GM19452 (cell line): ENCODE data around the gene OR10H4.
"Not testable (repeated sequence)": the region's sequence is repeated elsewhere in the genome, so short reads cannot be mapped to it uniquely, and the experiment has no call there.

ENCODE experiments used
- ATAC-seq: cut with Tn5 transposase; IDR thresholded peaks from one replicate; pipeline ENCODE4 v1.9.1; 2021; ENCODE audit not compliant: unreplicated experiment

OR10H4 gene

DNA sequence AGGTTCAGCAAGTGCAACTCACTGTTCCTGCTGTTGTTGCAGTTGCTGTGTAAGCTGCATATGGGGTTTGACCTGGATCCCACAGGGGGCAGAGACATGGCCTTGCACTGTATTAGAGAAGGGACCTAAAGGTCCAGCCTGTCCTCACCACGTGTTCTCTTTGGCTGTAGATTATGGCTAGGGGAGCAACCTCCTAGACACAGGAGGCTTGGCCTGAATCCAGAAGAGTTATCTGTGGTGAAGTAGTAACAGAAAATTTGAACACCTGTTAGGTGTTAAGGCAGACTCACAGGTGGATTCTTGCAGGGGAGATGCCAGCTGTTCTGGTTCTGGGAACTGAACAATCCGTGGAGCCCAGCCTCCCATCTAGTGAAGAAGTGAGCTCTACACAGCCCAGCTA, 11.0 kb upstream of the OR10H4 start:
- no peak for ATAC-seq

DNA sequence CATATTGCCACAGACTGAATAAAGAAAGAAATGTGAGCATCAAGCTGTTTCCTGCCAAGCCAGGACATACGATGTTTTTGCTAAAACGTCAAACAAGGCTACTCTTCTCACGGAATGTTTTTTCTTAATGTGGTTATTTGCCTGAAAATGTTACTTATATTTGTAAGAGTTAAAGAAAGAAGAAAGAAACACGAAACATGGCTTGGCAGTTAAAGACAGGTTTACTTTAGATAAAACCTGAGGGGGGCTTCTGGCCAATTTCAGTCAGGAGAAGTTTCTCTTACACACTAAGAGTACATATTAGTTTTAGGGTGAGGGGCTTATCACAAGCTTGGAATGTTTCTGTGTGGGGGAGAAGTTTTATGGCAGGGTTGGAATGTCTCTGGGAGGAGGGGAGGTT, 4.4 kb upstream of the OR10H4 start:
- no peak for ATAC-seq

DNA sequence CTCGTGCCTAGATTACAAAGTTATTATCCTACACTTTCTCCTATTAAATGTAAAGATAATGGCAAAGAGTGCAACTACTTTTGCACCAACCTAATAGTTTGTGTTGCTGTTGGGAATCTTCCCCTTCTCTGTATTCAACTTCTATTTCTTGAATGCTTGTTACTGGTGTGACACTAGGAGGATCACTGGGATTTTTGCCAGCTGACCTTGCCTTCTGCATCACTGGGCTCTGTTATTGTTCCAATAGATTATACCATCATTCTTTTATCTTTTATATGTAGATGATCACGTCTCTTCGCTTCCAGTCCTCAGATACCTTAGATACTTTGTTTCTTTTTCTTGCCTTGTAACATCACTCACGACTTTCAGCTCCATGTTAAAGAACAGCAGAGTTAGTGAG, 3.5 kb upstream of the OR10H4 start:
- no peak for ATAC-seq

DNA sequence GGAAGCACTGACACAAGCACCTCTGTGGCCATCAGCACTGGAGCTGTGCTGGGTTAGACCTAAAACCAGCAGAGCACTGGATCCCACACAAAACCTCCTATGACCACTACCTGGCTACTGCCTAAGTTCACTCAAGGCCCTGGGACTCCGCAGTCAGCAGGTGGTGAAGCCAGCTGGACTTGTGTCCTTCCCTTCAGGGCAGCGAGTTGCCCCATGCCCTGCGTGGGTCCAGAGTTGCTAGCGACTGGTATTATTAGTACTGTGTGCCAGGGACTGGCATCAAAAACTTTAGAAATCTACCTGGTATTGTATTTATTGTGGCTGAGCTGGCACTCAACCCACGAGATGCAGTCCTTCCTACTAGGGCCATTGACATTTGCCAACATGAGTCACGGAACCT, 6.0 kb downstream of the OR10H4 start:
- ATAC-seq, result no peak

DNA sequence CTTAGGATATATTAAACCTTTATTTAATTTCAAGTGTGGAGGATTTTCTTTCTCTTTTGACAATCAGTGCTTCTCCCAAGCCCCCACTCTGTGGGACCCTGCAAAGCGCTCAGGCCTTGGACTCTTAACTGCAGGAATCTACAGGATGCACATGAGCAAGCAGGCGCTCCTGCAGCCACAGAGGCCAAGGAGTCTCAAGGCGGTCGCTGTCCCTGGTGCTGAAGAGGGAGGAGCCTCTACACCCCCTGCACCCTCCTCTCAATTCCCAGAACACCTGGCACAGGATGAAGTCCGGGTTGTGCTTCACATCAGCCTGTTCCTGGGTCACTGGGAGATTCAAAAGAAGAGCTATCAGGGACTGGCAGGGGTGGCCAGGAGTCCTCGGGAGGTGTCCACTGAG, 13.5 kb downstream of the OR10H4 start:
- no peak for ATAC-seq

GRCh38 chr19:15964231-15964630, 15.4 kb downstream of the OR10H4 start:
- no peak for ATAC-seq

DNA sequence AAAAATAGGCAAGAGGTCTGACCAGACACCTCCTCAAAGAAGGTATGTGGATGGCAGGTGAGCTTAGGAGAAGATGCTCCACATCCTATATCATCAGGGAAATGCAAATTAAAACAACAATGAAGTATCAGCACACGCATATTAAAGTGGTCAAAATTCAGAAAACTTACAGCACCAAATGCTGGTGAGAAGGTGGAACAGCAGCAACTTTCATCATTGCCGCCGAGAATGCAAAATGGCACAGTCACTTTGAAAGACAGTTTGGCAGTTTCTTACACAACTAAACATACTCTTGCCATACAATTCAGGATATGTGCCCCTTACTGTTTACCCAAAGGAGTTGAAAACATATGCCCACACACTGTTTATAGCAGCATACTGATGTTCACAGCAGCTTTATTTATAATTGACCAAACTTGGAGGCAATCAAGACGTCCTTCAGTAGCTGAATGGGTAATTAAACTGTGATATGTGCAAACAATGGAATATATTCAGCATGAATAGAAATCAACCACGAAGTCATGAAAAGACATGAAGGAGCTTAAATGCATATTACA, 22.5 kb downstream of the OR10H4 start:
- ATAC-seq, result no peak

- ATAC-seq, result not testable (repeated sequence)
These were observed 23.2 kb downstream of the OR10H4 start for GRCh38 chr19:15972043-15972442.

- no peak for ATAC-seq
These were observed 26.0 kb downstream of the OR10H4 start for GRCh38 chr19:15974856-15975255.

DNA sequence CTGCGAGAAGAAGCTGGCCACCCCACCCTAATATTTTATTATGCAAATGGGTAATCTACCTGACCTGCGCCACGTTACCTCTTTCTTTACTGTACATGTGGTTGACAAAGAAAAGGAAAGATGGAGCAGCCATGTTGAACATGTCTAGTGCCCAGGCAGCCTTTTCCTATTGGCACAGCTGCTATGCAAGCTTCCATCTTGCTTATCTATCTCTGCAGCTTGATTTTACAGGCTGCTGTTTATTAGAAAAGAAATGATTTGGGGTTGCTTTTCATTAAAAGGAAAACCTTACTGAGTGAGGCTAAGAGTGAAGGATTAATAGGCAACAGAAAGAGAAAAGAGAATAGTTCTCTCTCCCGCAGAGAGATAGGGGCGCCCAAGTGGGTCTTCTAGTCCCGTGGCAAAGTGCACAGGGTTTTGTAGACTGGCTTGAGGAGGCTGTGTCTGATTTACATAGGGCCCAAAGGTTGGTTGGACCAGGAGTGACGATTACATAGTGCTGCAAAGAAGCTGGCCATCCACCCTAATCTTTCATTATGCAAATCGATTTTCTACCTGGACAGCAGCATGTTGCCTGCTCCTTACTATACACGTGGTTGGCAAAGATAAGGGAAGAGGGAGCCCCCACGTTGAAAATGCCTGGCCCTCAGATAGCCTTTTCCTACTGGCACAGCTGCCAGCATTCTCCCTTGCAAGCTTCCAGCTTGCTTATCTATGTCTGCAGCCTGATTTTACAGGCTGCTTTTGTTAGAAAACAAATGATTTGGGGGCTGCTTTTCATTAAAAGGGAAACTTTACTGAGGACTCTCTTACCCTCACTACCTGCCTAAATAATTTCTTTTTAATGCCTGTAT, 28.3 kb downstream of the OR10H4 start:
- no peak for ATAC-seq

- no peak for ATAC-seq
These were observed 28.9 kb downstream of the OR10H4 start for GRCh38 chr19:15977690-15978089.

DNA sequence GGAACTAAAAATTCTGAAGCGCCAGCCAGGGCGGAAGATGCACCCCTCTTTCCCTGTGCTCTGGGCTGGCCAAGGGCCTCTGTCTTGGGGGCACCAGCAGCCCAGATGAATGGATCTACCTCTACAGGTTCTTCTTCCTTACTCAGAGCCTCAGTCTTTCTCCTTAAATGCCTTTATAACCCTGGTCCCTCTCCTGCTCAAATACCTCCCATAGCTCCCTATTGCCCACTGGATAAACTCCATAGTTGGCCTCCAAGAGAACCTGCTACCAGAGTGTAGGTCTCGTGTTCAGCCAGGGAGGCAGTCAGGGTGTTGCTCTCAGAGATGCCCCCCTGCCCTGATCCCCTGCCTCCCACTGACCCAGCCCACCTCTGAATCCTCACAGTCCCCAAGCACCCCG, 30.5 kb downstream of the OR10H4 start:
- ATAC-seq, result no peak

DNA sequence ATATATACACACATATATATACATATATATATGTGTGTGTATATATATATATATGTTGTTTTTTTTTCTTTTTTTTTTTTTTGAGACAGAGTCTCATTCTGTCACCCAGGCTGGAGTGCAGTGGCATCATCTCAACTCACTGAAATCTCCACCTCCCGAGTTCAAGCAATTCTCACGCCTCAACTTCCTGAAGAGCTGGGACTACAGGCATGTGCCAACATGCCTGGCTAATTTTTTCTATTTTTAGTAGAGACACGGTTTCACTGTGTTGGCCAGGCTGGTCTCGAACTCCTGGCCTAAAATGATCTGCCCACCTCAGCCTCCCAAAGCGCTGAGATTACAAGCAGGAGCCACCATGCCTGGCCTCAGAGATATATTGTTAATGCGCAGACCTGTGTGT, 37.0 kb downstream of the OR10H4 start:
- ATAC-seq, result not testable (repeated sequence)

GRCh38 chr19:15986701-15987100, 37.9 kb downstream of the OR10H4 start:
- no peak for ATAC-seq

DNA sequence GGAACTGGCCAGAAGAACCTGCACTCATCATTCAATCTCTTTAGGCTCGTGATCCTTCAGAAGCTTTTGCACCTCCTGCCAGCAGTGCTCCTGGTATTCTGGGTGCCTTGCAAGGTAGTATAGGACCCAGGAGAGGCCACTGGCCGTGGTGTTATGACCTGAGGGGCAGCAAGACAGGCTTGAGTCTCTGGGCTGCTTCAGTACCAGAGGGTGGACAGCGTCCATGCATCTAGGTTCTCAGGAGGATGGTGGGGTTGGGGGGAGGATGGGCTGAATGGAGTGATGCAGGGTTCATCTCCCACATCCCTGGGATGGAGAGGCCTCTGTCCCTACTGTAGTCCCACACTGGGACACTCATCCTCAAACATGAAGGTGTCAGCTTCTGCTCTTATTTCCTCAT, 41.1 kb downstream of the OR10H4 start:
- no peak for ATAC-seq

GRCh38 chr19:15991602-15992001, 42.8 kb downstream of the OR10H4 start:
- ATAC-seq, result no peak

GRCh38 chr19:15992014-15992413, 43.2 kb downstream of the OR10H4 start:
- no peak for ATAC-seq

DNA sequence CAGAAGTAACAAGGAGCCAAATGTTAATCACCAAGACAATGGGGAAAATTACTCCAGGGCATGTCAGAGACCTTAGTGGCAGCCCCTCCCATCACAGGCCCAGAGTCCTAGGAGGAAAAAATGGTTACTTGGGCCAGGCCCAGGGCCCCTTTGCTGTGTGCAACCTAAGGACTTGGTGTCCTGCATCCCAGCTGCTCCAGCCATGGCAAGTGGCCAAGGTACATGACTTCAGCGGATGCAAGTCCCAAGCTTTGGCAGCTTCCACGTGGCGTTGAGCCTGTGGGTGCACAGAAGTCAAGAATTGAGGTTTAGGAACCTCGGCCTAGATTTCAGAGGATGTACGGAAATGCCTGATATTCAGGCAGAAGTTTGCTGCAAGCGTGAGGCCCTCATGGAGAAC, 46.7 kb downstream of the OR10H4 start:
- ATAC-seq, result no peak

- ATAC-seq, result no peak
These were observed 49.4 kb downstream of the OR10H4 start for GRCh38 chr19:15998166-15998565.
